ENCODE data around the gene VAT1. TPM values are rescaled to one million over a fixed set of nuclear protein-coding genes. Genes with fewer than 3 reads are reported as not detected.

VAT1 gene
- total and polyA plus RNA-seq, 2 of the 13 experiments (the other 11 are each of a cell fraction or from before 2014, with no cell fraction given), result 143 to 205 TPM

DNA sequence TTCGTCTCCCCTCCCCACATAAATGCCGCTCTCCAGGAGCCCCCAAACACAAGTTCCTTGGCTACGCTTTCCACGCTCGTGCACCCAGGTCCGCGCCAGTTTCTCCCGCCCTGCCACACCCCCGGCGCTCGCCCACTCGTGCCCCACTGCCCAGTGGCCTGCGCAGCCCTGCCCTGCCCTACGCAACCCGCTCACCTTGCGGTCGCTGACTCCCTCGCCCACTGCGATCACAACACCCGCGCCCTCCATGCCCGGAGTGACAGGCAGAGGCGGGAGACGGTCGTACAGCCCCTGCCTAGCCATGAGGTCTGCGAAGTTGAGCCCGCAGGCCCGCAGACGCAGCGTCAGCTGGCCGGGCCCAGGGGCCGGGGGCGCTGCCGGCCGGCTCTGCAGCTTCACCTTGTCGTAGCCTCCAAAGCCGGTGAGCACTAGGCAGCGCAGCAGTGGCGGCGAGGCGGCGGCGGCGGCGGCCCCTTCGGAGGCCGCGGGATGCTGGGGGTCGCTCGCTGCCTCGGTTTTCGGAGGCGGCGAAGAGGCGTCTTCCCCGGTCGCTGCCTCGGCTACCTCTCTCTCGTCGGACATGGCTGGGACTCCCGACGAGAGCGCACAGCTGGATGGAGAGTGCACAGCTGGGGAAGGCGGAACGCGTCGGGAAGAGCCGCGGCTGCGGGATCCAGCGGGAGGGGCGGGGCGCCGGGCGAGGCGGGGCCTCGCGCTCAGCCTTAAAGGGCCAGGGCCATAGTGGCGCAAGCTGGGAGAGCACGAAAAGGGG lies at the start of gene VAT1 (continued):
- TF ChIP-seq ZNF121 (CRISPR knock-in tag; IDR thresholded peaks at IDR 0.05) (no peak), FOXJ3 (CRISPR knock-in tag; IDR thresholded peaks at IDR 0.05; ENCODE audit: borderline replicate concordance) (no peak), MYC (CRISPR knock-in tag; IDR thresholded peaks at IDR 0.05; ENCODE audit: borderline replicate concordance) (peak; percentile 84), MED1 (CRISPR knock-in tag; IDR thresholded peaks at IDR 0.05) (peak; percentile 46; the same call in 1 of the 2 replicates), ZNF274 (CRISPR knock-in tag; IDR thresholded peaks at IDR 0.05) (0 out of 2 replicates have a peak, but pooled peaks have one; percentile 10), HNRNPH1 (optimal IDR thresholded peaks at IDR 0.05; ENCODE audit: low read depth, low read length) (no peak), ZBTB3 (CRISPR knock-in tag; IDR thresholded peaks at IDR 0.05; ENCODE audit: borderline replicate concordance, low read depth) (0 out of 2 replicates have a peak, but pooled peaks have one; percentile 65), ZNF737 (CRISPR knock-in tag; IDR thresholded peaks at IDR 0.05; ENCODE audit: borderline replicate concordance) (no peak), PTBP1 (IDR thresholded peaks at IDR 0.05; ENCODE audit: low read depth, low read length, poor library complexity, severe bottlenecking) (peak; percentile 29), KMT2B (CRISPR knock-in tag; IDR thresholded peaks at IDR 0.05) (no peak; the same call in 1 of the 2 replicates), SP4 (CRISPR knock-in tag; IDR thresholded peaks at IDR 0.05) (peak; percentile 79), NCOA5 (CRISPR knock-in tag; IDR thresholded peaks at IDR 0.05) (no peak), ZNF460 (CRISPR knock-in tag; IDR thresholded peaks at IDR 0.05; ENCODE audit: borderline replicate concordance) (peak; percentile 32; the same call in 1 of the 2 replicates), JUND (CRISPR knock-in tag; IDR thresholded peaks at IDR 0.05) (no peak), JUNB (CRISPR knock-in tag; IDR thresholded peaks at IDR 0.05; ENCODE audit: borderline replicate concordance) (no peak; the same call in 1 of the 2 replicates), GABPA (IDR thresholded peaks at IDR 0.05; ENCODE audit: low read depth, low read length) (no peak), GABPA (CRISPR knock-in tag; IDR thresholded peaks at IDR 0.05; ENCODE audit: low read depth) (no peak)
- TF ChIP-seq, protein P1, sequence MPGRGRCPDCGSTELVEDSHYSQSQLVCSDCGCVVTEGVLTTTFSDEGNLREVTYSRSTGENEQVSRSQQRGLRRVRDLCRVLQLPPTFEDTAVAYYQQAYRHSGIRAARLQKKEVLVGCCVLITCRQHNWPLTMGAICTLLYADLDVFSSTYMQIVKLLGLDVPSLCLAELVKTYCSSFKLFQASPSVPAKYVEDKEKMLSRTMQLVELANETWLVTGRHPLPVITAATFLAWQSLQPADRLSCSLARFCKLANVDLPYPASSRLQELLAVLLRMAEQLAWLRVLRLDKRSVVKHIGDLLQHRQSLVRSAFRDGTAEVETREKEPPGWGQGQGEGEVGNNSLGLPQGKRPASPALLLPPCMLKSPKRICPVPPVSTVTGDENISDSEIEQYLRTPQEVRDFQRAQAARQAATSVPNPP (CRISPR knock-in tag; IDR thresholded peaks at IDR 0.05), result no peak
- TF ChIP-seq, protein P2, sequence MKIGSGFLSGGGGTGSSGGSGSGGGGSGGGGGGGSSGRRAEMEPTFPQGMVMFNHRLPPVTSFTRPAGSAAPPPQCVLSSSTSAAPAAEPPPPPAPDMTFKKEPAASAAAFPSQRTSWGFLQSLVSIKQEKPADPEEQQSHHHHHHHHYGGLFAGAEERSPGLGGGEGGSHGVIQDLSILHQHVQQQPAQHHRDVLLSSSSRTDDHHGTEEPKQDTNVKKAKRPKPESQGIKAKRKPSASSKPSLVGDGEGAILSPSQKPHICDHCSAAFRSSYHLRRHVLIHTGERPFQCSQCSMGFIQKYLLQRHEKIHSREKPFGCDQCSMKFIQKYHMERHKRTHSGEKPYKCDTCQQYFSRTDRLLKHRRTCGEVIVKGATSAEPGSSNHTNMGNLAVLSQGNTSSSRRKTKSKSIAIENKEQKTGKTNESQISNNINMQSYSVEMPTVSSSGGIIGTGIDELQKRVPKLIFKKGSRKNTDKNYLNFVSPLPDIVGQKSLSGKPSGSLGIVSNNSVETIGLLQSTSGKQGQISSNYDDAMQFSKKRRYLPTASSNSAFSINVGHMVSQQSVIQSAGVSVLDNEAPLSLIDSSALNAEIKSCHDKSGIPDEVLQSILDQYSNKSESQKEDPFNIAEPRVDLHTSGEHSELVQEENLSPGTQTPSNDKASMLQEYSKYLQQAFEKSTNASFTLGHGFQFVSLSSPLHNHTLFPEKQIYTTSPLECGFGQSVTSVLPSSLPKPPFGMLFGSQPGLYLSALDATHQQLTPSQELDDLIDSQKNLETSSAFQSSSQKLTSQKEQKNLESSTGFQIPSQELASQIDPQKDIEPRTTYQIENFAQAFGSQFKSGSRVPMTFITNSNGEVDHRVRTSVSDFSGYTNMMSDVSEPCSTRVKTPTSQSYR (CRISPR knock-in tag; IDR thresholded peaks at IDR 0.05; ENCODE audit: borderline replicate concordance), result 0 out of 2 replicates have a peak, but pooled peaks have one; percentile 3
- TF ChIP-seq, protein P3, sequence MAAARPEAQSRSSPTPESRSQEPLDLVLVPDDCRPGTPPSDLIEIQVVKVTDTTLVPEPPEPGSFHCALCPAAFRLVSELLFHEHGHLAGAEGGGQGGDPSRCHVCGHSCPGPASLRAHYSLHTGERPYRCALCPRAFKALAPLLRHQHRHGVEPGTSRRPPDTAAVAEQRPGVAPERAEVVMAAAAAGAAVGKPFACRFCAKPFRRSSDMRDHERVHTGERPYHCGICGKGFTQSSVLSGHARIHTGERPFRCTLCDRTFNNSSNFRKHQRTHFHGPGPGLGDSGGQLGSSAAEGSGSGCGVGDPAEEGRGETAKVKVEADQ (CRISPR knock-in tag; IDR thresholded peaks at IDR 0.05; ENCODE audit: borderline replicate concordance), result 0 out of 2 replicates have a peak, but pooled peaks have one; percentile 67
- TF ChIP-seq, protein P4, sequence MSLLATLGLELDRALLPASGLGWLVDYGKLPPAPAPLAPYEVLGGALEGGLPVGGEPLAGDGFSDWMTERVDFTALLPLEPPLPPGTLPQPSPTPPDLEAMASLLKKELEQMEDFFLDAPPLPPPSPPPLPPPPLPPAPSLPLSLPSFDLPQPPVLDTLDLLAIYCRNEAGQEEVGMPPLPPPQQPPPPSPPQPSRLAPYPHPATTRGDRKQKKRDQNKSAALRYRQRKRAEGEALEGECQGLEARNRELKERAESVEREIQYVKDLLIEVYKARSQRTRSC (CRISPR knock-in tag; IDR thresholded peaks at IDR 0.05; ENCODE audit: low read depth), result no peak
- TF ChIP-seq, protein P5, sequence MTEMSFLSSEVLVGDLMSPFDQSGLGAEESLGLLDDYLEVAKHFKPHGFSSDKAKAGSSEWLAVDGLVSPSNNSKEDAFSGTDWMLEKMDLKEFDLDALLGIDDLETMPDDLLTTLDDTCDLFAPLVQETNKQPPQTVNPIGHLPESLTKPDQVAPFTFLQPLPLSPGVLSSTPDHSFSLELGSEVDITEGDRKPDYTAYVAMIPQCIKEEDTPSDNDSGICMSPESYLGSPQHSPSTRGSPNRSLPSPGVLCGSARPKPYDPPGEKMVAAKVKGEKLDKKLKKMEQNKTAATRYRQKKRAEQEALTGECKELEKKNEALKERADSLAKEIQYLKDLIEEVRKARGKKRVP (CRISPR knock-in tag; IDR thresholded peaks at IDR 0.05), result no peak
